Hematopoietic multipotent progenitor cell treated with erythropoietin and hydrocortisone succinate and interleukin-3 and kit ligand, for 4 days (in vitro differentiated cells): ENCODE measurements around the gene CAT.
A peak's percentile ranks its signal among the peaks of the same experiment; 100 is the strongest.

Source experiments
- DNase-seq: peaks from one replicate; pipeline ENCODE4 v3.0.0-alpha.2; 2015

Gene CAT

GRCh38 chr11:34499719-34500500 is 61.2 kb downstream of the CAT start:
- no peak for DNase-seq

DNA sequence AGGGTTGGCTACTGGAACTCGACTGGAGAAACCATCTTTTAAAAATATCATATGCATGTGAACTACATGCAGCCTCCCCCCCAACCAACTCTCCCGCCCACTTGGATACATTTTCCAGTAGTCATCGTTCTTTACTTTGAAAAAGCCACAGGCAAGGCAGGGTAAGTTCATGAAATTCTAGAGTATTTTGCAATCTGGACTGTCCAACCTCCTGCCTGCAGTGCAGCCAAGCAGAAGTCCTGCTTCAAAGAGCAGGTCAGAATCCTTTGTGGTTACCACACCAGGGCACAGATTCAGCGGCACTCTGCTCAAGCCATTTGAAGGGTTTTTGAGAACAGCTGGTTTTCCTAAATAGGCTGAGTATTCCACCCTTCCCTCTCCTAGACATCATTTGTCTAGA is 62.8 kb downstream of the CAT start:
- peak; percentile 21 for DNase-seq

- DNase-seq, result peak; percentile 44
These were observed 63.2 kb downstream of the CAT start for GRCh38 chr11:34501949-34502348.

DNA sequence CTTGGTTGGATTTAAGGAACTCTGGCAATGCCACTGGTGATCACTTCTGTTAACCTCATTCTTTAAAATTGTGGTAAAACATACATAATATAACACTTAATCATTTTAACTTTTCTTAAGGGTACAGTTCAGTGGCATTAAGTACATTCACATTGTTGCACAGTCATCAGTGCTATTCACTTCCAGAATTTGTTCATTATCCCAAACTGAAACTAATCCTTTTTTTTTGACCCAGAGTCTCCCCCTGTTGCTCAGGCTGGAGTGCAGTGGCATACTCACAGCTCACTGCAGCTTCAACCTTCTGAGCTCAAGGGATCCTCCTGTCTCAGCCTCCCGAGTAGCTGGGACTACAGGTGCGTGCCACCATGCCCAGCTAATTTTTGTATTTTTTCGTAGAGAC is 64.2 kb downstream of the CAT start:
- DNase-seq, result no peak

DNA sequence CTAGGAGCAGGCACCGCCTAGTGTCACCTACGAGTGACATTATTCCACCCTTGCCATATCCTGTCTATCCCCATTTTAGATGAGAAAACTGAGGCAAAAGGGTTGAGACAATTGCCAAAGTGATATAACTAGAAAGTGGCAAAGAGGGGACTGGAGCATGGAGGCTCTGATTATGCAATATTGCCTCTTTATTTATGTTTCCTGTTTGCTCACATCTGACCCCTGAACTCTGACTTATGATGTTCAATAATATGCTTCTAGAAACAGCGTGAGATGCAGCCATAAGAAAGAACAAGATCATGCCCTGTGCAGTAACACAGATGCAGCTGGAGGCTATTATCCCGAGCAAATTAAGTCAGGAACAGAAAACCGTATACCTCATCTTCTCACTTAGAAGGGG is 67.1 kb downstream of the CAT start:
- DNase-seq, result no peak

GRCh38 chr11:34507156-34507555 is 68.4 kb downstream of the CAT start:
- no peak for DNase-seq

DNA sequence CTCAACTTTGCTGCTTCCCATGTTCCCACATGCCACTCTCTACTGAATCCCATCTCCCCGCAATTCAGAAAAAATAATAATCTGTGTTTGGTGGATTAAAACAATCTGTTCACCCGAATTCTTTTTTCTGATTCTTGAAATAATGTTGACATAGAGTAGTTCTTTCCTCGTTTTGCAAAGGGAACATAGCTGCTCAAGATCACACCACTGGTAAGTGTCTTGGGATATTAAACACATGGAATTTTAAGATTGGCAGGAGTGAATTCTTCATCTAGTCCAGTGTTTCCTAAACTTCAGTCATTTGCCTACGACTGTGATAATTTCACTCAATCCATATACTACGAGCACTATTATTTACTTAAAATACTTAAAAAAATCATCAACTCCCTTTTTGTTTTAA is 68.9 kb downstream of the CAT start:
- DNase-seq, result no peak

DNA sequence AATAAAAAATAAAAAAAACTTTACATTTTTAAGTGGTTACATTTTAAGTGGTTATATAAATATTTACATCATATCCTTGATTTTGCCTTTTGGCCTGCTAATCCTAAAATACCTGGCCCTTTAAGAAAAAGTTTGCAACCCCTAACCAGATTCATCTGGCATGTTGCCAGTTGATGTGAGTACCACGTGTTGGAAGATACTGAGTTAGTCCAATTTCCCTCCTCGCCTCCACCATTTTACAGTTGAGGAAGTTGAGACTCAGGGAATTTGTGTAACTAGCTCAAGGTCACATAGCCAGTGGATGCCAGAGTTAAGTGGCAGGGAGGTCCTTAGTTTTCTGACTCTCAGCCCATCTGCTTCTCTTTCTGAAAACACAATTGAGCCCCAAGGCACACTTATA is 69.8 kb downstream of the CAT start:
- DNase-seq, result peak; percentile 20

- DNase-seq, result peak; percentile 24
These were observed 70.7 kb downstream of the CAT start for GRCh38 chr11:34509336-34509876.

- no peak for DNase-seq
These were observed 71.5 kb downstream of the CAT start for GRCh38 chr11:34510218-34510617.

DNA sequence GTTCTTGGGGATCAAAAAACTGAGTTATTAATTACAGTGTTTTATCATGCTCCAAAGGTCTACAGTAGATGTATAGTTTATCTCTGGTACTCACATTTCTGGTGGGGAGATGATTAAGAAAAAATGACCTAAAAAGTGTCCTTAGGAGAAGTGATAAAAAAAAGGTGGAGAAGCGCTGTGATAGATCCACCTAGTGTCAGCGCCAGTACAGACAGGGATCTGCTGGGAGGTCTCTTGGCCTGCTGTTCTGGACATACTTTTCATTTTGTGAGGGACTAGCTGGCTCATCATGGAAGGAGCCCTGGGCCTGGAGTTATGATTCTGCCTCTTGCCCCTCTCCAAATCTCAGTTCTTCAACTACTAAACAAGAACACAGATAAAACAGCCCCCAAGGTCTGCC is 71.9 kb downstream of the CAT start:
- peak; percentile 23 for DNase-seq

DNA sequence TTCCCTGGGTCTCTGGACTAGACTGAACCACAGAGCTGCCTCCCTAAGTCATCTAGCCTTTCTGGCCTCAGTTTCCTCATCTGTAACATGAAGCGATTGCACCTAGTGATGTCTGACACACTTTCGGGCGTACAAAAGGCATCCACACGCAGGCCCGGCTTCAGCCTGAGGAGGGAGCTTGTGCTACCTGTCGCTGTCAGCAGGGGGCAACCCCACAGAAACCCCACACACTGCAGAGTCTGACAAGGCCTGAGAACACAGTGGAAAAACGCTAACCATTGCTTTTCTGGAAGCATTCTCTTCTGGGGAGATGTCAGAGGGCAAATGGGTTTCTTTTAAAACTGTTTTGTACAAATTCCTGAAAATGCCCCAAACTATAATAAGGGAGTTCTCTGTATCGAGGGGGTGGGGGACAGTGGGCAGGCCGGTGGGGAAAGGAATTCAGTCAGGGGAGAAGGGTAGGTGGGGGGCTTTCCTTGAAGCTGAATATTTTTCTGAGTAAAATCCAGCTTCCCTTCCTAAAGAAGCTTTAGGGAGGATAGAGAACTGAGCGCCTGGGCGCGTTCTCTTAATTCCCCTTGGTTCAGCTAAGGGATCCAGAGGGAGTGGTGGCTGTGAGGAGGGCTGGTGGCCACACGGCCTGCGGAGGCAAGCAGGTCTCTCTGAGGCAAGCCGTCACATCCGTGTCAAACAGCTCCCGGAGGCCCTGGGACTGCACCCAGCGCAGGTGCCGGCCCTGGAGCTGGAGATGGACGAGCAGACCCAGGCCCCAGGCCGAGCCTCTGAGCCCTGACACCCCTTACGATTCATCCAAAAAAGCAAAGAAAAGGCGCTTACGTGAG is 74.3 kb downstream of the CAT start:
- peak; percentile 82 for DNase-seq

GRCh38 chr11:34513682-34514449 is 75.1 kb downstream of the CAT start, which contains the start of gene ELF5:
Gene ELF5 (minus strand): TSS chr11:34513794. CDS start chr11:34505749, 8,045 bp downstream.
- DNase-seq, result no peak

- DNase-seq, result no peak
These were observed 75.9 kb downstream of the CAT start for GRCh38 chr11:34514597-34514996.

GRCh38 chr11:34516247-34517040 is 77.7 kb downstream of the CAT start:
- DNase-seq, result no peak

DNA sequence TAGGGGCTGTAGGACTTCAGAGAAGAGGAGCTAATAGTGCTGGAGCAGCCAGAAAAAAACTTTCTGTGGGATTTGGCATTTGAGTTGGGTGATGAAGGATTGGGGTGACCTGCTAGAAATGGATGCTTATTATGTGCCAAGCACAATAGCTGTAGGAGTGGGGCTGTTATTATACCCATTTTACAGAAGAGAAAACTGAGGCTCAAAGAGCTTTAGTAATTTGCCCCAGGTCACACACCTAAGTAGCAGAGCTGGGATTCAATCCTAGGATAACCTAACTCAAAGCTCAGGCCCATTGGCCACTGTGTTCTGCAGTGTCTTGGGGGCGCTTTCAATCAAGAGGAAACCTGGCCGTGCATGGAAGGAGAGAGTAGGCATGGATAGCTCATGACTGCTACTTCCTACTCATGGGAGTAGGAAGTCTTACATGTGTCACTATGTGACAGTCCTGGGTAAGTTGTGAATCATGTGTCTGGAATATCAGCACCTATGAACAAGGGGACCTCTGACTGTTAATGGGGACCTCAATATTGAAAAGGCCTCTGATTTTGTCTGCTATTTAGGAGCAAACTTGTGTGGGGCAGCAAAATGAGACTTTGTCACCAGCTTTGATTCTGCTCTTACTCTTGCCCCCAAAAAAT is 81.0 kb downstream of the CAT start:
- DNase-seq, result no peak

DNA sequence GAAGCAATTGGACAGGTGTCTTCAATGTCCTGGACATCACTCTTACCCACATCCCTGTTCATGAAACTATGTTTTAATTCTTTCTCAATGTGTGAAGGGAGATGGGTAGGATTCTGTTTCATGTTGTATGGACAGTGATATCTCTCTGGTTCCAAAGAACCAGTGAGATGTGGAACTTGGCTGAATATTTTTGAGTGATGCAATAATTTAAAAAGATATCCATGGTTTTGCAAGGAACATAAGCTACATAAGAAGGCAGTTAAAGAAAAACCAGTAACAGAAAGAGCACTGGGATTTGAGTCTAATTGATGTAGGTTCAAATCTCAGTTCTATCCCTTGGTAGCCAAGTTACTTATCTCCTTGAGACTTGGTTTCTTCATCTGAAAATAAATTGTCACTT is 82.5 kb downstream of the CAT start:
- DNase-seq, result no peak
